Globus pallidus (tissue), 1 donor: ENCODE results near the gene S100A12.

Experiments
- DNase-seq: peaks from one replicate; pipeline ENCODE4 v3.0.0-alpha.2; 2015; ENCODE audit warnings: low spot score

S100A12 gene

GRCh38 chr1:153367090-153367489, 8.3 kb downstream of the S100A12 start:
- DNase-seq: no peak

- DNase-seq: no peak
These were observed 9.2 kb downstream of the S100A12 start for GRCh38 chr1:153366261-153366660.

- no peak for DNase-seq
These were observed 9.7 kb downstream of the S100A12 start for GRCh38 chr1:153365696-153366095.

- DNase-seq: no peak
These were observed 10.4 kb downstream of the S100A12 start for GRCh38 chr1:153364766-153365666.

GRCh38 chr1:153364156-153364555, 11.3 kb downstream of the S100A12 start:
- DNase-seq: no peak

- DNase-seq: no peak
These were observed 11.8 kb downstream of the S100A12 start for GRCh38 chr1:153363641-153364040.

GRCh38 chr1:153362187-153362775, 13.1 kb downstream of the S100A12 start:
- no peak for DNase-seq

- no peak for DNase-seq
These were observed 13.8 kb downstream of the S100A12 start for GRCh38 chr1:153361480-153362109.

- DNase-seq: no peak
These were observed 14.6 kb downstream of the S100A12 start for GRCh38 chr1:153360592-153361479.

- no peak for DNase-seq
These were observed 15.2 kb downstream of the S100A12 start for GRCh38 chr1:153360190-153360589.

- no peak for DNase-seq
These were observed 16.2 kb downstream of the S100A12 start for GRCh38 chr1:153359241-153359640.

GRCh38 chr1:153358691-153358975, 16.8 kb downstream of the S100A12 start:
- no peak for DNase-seq

- DNase-seq: no peak
These were observed 17.3 kb downstream of the S100A12 start, which contains the start of gene S100A9 for GRCh38 chr1:153357853-153358690. Gene S100A9 (plus strand): TSS chr1:153357854. CDS start chr1:153358284, 430 bp downstream.

GRCh38 chr1:153357076-153357852, 18.2 kb downstream of the S100A12 start:
- no peak for DNase-seq

GRCh38 chr1:153356392-153357075, 18.9 kb downstream of the S100A12 start:
- DNase-seq: no peak

GRCh38 chr1:153355445-153356071, 19.9 kb downstream of the S100A12 start:
- no peak for DNase-seq

- DNase-seq: no peak
These were observed 20.8 kb downstream of the S100A12 start for GRCh38 chr1:153354515-153355193.

- no peak for DNase-seq
These were observed 22.0 kb downstream of the S100A12 start for GRCh38 chr1:153353226-153353947.
